Ureter (tissue), 1 donor: ENCODE measurements around the gene TAF10. TPM values are rescaled to one million over a fixed set of nuclear protein-coding genes. Genes with fewer than 3 reads are reported as not detected.
A peak's percentile ranks its signal among the peaks of the same experiment; 100 is the strongest.

Experiments
- DNase-seq: peaks from one replicate; pipeline ENCODE4 v3.0.0-alpha.2; 2020; ENCODE audit warnings: low spot score
- total RNA-seq: library from RNA; stranded (reverse); gene quantifications from one replicate; pipeline ENCODE4 v1.2.4, GENCODE V29; 2023
- donor health status: DM: yes; HTN: yes; CAD: no.

TAF10 gene
- total RNA-seq, 1 donor from 2014 or later, result 176 TPM

GRCh38 chr11:6608726-6609501, 3.1 kb downstream of the TAF10 start:
- no peak for DNase-seq

DNA sequence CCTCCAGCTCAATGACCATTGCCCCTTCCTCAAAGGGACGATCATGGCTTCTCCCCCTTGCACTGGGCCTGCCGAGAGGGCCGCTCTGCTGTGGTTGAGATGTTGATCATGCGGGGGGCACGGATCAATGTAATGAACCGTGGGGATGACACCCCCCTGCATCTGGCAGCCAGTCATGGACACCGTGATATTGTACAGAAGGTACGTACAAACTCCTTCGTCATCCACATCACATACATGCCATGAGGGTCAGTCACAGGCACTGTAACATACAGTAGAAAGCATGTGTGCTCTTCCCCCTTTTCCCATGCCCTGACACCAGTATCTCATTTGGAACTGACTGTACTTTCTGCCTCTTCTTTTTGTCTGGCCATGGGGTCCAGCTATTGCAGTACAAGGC, 4.0 kb downstream of the TAF10 start:
- DNase-seq, result no peak

- DNase-seq, result no peak
Observed at GRCh38 chr11:6607190-6607795, 4.7 kb downstream of the TAF10 start.

DNA sequence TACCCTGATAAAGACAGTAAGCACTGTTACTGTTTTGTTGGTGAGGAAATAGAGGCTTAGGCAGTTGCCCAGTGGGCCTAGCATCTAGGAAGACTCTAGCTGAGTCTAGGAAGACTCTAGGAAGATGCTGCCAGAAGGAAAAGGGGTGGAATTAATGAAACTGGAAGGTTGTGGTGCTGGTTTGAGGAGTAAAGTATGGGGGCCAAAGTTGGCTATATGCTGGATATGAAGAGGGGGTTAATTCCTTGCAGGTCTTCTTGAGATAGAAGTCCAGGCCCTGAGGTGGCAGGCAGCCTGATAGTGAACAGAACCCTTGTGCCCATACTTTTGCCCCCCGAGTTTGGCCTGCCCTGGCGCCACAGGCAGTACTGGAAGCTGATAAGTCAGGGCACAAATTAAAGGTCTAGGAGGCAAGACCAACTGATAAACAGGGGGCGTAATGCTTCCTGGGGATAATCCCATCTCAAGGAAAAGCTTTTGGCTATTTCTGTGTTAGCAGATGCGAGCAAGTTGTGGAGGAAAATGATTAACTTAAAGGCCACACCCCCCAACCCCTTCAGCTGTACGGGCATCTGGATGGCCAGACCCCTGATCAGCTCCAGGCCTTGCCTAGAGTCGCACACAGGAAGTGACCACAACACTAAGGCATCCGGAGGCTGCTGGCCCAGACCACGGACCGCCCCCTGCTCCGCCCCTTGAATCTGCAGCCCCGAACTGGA, 5.4 kb downstream of the TAF10 start:
- DNase-seq, result peak; percentile 96

DNA sequence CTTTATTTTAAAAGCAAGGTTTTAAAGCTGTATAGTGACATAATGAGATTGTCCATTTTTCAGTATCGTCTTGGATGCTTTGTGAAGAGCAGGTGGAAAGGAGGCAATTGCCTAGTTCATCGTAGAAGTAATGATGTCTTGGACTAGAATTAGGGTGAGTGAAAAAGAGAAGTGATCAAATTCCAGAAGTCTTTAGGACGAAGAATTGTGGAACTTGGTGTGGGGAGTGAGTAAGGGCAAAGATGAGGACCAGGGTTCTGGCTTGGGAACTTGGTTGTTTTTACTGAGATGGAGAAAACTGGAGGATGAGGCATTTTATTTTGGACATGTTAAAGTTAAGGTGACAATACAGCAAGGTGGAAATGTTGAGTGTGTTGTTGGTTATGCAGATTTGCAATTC, 7.2 kb downstream of the TAF10 start:
- no peak for DNase-seq

GRCh38 chr11:6604081-6604626, 7.9 kb downstream of the TAF10 start:
- DNase-seq, result peak; percentile 72

- peak; percentile 94 for DNase-seq
Observed at GRCh38 chr11:6603287-6604080, 8.5 kb downstream of the TAF10 start, which contains the start of the genes ILK and RRP8. Gene ILK, plus strand, starts transcription at chr11:6603774. Its CDS starts 498 bp downstream, at chr11:6604272. Gene RRP8, minus strand, starts transcription at chr11:6603616. Its CDS starts 114 bp downstream, at chr11:6603502.

- DNase-seq, result no peak
Observed at GRCh38 chr11:6602096-6602940, 9.7 kb downstream of the TAF10 start.

DNA sequence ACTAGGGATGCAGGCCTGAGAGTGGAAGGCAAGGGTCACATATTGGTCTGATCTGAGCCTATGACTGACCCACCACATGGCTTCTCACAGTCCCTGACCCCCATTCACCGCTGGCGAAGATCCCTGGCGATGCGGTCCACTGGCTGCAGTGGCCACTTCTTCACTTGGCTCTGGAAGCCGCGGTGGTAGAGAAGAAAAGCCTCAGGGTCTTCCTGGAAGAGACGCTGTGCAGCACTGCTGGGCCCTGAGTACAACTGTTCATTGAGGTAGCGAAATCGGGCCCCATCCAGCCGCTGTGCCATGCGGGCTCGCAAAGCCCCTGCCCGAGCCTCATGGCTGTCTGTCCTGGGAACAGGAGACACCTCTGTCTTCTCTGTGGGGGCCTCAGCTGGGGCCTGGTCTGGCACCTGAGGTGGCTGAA, 11.0 kb downstream of the TAF10 start:
- DNase-seq, result no peak

- DNase-seq, result no peak
Observed at GRCh38 chr11:6599881-6600390, 12.1 kb downstream of the TAF10 start.

- no peak for DNase-seq
Observed at GRCh38 chr11:6599449-6599848, 12.6 kb downstream of the TAF10 start.

GRCh38 chr11:6598555-6598954, 13.5 kb downstream of the TAF10 start:
- no peak for DNase-seq

DNA sequence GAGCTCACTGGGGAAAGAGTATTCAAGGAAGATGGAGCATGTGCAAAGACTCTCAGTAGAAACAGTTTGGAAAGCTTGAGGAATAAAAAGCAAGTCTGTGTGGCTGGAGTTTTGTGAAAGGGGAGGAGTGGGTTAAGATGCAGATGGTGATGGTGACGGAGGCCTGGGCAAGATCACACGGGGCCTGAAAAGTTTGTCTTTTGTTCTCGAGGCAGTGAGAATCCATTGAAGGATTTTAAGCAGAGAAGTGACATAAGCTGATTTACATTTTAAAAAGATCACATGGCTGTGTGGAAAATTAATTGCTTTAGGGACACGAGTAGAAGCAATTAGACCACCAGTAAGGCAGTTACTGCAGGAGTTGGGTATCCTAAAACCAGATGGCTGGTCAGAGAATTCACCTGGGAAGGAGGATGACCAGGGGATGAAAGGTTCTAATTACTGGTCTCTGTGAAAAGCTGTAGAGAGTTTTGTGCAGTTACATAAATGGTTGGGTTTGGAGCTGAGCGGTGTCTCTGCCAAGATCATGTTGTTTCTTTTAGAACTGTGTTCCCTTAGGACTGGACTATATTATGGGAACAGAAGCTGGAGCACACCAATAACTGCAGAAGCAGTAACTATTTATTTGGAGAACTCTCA, 15.7 kb downstream of the TAF10 start:
- DNase-seq, result no peak

- DNase-seq, result no peak
Observed at GRCh38 chr11:6594142-6594768, 17.8 kb downstream of the TAF10 start.

- no peak for DNase-seq
Observed at GRCh38 chr11:6588018-6588417, 24.0 kb downstream of the TAF10 start.

- DNase-seq, result no peak
Observed at GRCh38 chr11:6587360-6587953, 24.6 kb downstream of the TAF10 start.

DNA sequence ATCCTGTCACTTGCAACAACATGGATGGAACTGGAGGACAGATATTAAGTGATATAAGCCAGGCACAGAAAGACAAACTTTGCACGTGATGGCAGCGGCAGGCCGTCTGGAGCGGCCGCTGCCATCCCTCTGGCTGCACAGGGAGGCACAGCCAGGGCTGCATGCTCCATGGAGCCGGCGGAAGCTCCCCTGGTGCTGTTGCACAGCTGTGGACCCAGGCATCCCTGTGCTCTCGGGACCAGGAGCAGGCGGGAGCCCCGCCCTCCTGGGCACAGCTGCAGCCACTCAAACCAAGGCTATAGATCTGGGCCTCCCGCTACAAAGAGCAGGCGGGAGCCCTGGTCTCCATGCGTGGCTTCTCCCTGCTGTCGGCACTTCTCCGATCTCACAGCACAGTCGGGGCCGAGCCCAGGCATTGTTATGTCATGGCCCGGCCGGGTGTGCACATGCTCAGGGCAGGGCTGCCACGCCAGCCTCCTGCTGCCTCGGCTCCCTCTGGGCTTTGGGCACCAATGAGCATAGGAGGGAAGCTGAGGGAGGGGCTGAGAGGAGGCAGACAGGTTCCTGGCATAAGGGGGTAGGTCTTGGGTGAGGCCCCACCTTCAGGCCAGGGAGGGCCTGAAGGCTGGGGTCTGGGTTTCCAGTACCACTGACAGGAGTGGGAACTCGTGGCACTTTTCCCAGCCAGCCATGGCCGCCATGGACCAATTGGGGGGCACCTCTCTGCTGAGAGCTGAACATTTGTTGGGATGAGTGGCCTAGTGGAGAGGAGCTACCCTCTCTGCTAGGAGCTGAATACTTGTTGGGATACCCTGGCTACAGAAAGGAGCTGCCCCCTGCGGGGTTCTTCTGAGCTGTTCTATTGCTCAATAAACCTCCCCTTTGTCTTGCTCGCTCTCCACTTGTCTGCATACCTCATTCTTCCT, 25.3 kb downstream of the TAF10 start:
- no peak for DNase-seq

GRCh38 chr11:6584528-6584927, 27.5 kb downstream of the TAF10 start:
- DNase-seq, result no peak
